ENCODE measurements around the gene CES2.

DNA sequence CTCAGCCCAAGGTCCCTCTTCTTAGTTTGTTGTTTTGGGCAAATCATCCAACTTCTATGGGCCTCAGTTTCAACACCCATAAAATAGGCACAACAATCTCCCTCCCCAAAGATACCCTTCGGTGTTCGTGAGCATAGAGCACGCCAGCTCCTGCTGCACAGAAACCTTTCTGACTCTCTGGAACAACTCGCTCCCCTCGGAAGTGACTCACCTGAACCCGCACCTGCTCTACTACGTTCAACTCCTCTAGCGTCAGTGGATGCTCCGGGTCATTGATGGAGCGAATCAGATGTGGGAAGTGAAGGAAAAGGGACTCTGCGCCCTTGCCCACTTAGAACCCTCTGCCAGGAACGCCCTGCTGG is 1.6 kb upstream of the CES2 start:
- TF ChIP-seq CTCF (IDR thresholded peaks at IDR 0.05; ENCODE audit: extremely low read depth in 1 of 2, insufficient read depth in 1 of 2, low read depth in 1 of 2, low read length in 2 of 2) (no peak), EZH2 (IDR thresholded peaks at IDR 0.05; ENCODE audit: borderline replicate concordance, low read depth, low read length, severe bottlenecking) (no peak), POLR2A (IDR thresholded peaks at IDR 0.05; ENCODE audit: low read depth, low read length) (no peak), POLR2AphosphoS5 (IDR thresholded peaks at IDR 0.05; ENCODE audit: insufficient read depth, low read depth, low read length) (no peak), MAX (IDR thresholded peaks at IDR 0.05; ENCODE audit: insufficient read depth, insufficient read length) (no peak), FOS (IDR thresholded peaks at IDR 0.05; ENCODE audit: borderline replicate concordance, insufficient read depth, low read length) (no peak), JUN (IDR thresholded peaks at IDR 0.05; ENCODE audit: borderline replicate concordance, insufficient read depth, insufficient read length, low read depth) (no peak), MYC (IDR thresholded peaks at IDR 0.05; ENCODE audit: low read depth, low read length) (no peak)

Data from endothelial cell of umbilical vein (primary cell).